Measurements from ENCODE around the gene ANKRD65.
"Not testable (repeated sequence)": the region's sequence is repeated elsewhere in the genome, so short reads cannot be mapped to it uniquely, and the experiment has no call there.

Gene ANKRD65

GRCh38 chr1:1415751-1416150 is 5.3 kb downstream of the ANKRD65 start:
- no peak for DNase-seq (ENCODE audit: low spot score)

GRCh38 chr1:1412311-1412902 is 8.7 kb downstream of the ANKRD65 start:
- DNase-seq (ENCODE audit: low spot score): not testable (repeated sequence)

GRCh38 chr1:1411626-1412025 is 9.4 kb downstream of the ANKRD65 start:
- DNase-seq (ENCODE audit: low spot score): no peak

- not testable (repeated sequence) for DNase-seq (ENCODE audit: low spot score)
These were observed 10.8 kb downstream of the ANKRD65 start for GRCh38 chr1:1410238-1410637.

- DNase-seq (ENCODE audit: low spot score): no peak
These were observed 13.3 kb downstream of the ANKRD65 start for GRCh38 chr1:1407636-1408318.

GRCh38 chr1:1406821-1407635 is 14.0 kb downstream of the ANKRD65 start, which contains the start of gene MRPL20:
MRPL20 (minus strand) TSS chr1:1407293; CDS start chr1:1407217, 76 bp downstream.
- DNase-seq (ENCODE audit: low spot score): peak; percentile 89

- no peak for DNase-seq (ENCODE audit: low spot score)
These were observed 14.8 kb downstream of the ANKRD65 start for GRCh38 chr1:1406101-1406820.

GRCh38 chr1:1403653-1404052 is 17.4 kb downstream of the ANKRD65 start:
- no peak for DNase-seq (ENCODE audit: low spot score)

- DNase-seq (ENCODE audit: low spot score): not testable (repeated sequence)
These were observed 18.1 kb downstream of the ANKRD65 start for GRCh38 chr1:1402901-1403392.

GRCh38 chr1:1402072-1402900 is 18.8 kb downstream of the ANKRD65 start:
- DNase-seq (ENCODE audit: low spot score): no peak

GRCh38 chr1:1401457-1402010 is 19.5 kb downstream of the ANKRD65 start:
- DNase-seq (ENCODE audit: low spot score): no peak

- no peak for DNase-seq (ENCODE audit: low spot score)
These were observed 20.3 kb downstream of the ANKRD65 start for GRCh38 chr1:1400576-1401456.

- no peak for DNase-seq (ENCODE audit: low spot score)
These were observed 21.1 kb downstream of the ANKRD65 start for GRCh38 chr1:1399872-1400575.

- peak; percentile 95 for DNase-seq (ENCODE audit: low spot score)
These were observed 21.7 kb downstream of the ANKRD65 start, which contains the start of gene CCNL2 for GRCh38 chr1:1399187-1399871. CCNL2 (minus strand) TSS chr1:1399335; CDS start chr1:1399306, 29 bp downstream.

GRCh38 chr1:1398677-1399186 is 22.3 kb downstream of the ANKRD65 start:
- no peak for DNase-seq (ENCODE audit: low spot score)

- no peak for DNase-seq (ENCODE audit: low spot score)
These were observed 23.1 kb downstream of the ANKRD65 start for GRCh38 chr1:1397839-1398523.

- no peak for DNase-seq (ENCODE audit: low spot score)
These were observed 25.9 kb downstream of the ANKRD65 start for GRCh38 chr1:1395166-1395565.

GRCh38 chr1:1394116-1394515 is 27.0 kb downstream of the ANKRD65 start:
- DNase-seq (ENCODE audit: low spot score): no peak

All from globus pallidus (tissue), 1 donor.